ENCODE data around the gene CRY1.

GRCh38 chr12:106973545-106973944, 119.8 kb downstream of the CRY1 start:
- no peak for TF ChIP-seq RCOR1 (IDR thresholded peaks at IDR 0.05; ENCODE audit: low read depth, low read length)
- TF ChIP-seq, protein P1, sequence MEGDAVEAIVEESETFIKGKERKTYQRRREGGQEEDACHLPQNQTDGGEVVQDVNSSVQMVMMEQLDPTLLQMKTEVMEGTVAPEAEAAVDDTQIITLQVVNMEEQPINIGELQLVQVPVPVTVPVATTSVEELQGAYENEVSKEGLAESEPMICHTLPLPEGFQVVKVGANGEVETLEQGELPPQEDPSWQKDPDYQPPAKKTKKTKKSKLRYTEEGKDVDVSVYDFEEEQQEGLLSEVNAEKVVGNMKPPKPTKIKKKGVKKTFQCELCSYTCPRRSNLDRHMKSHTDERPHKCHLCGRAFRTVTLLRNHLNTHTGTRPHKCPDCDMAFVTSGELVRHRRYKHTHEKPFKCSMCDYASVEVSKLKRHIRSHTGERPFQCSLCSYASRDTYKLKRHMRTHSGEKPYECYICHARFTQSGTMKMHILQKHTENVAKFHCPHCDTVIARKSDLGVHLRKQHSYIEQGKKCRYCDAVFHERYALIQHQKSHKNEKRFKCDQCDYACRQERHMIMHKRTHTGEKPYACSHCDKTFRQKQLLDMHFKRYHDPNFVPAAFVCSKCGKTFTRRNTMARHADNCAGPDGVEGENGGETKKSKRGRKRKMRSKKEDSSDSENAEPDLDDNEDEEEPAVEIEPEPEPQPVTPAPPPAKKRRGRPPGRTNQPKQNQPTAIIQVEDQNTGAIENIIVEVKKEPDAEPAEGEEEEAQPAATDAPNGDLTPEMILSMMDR (IDR thresholded peaks at IDR 0.05): no peak
- TF ChIP-seq RFX5 (IDR thresholded peaks at IDR 0.05): no peak
- no peak for TF ChIP-seq MYC (IDR thresholded peaks at IDR 0.05; ENCODE audit: borderline replicate concordance, low read length)
- TF ChIP-seq POLR2A (IDR thresholded peaks at IDR 0.05; ENCODE audit: low read length): no peak
- no peak for TF ChIP-seq REST (IDR thresholded peaks at IDR 0.05)
- TF ChIP-seq CEBPB (IDR thresholded peaks at IDR 0.05): no peak
- TF ChIP-seq CHD4 (IDR thresholded peaks at IDR 0.05; ENCODE audit: borderline replicate concordance): no peak
- TF ChIP-seq ELK1 (IDR thresholded peaks at IDR 0.05; ENCODE audit: low read depth, low read length): no peak
- TF ChIP-seq MAX (IDR thresholded peaks at IDR 0.05): no peak
- TF ChIP-seq PBX3 (IDR thresholded peaks at IDR 0.05): no peak
- TF ChIP-seq POLR2AphosphoS2 (conservative IDR thresholded peaks at IDR 0.05; ENCODE audit: low read length): no peak
- TF ChIP-seq ZFP36 (IDR thresholded peaks at IDR 0.05; ENCODE audit: borderline replicate concordance, partially characterized antibody): no peak
- no peak for TF ChIP-seq ESRRA (IDR thresholded peaks at IDR 0.05; ENCODE audit: borderline replicate concordance, low read length)
